ENCODE data around the gene MLIP. TPM values are rescaled to one million over a fixed set of nuclear protein-coding genes. Genes with fewer than 3 reads are reported as not detected.
A peak's percentile ranks its signal among the peaks of the same experiment; 100 is the strongest.

The MLIP gene
- total RNA-seq, 1 experiment from 2014 or later = not detected

GRCh38 chr6:54307439-54307910 is 196.2 kb downstream of the MLIP start:
- ATAC-seq = no peak
- H3K4me1 Mint-ChIP-seq = peaks cover 9% of the 10 kb centered on the region
- no peaks in the 10 kb centered on the region for H3K36me3 Mint-ChIP-seq
- H3K27ac Mint-ChIP-seq = 0 out of 2 replicates have a peak overlapping the region, but pooled peaks have one; percentile 14
- peaks cover 6% of the 10 kb centered on the region; the same call in 1 of the 2 replicates for H3K9me3 Mint-ChIP-seq
- TF ChIP-seq JUN (CRISPR knock-in tag; IDR thresholded peaks at IDR 0.05) (no peak), ZNF396 (CRISPR knock-in tag; IDR thresholded peaks at IDR 0.05; ENCODE audit: borderline replicate concordance) (no peak), RORB (CRISPR knock-in tag; IDR thresholded peaks at IDR 0.05) (no peak), CDX4 (CRISPR knock-in tag; IDR thresholded peaks at IDR 0.05; ENCODE audit: borderline replicate concordance) (no peak), EMX1 (CRISPR knock-in tag; IDR thresholded peaks at IDR 0.05) (no peak), ATF1 (CRISPR knock-in tag; IDR thresholded peaks at IDR 0.05) (no peak), TEAD1 (CRISPR knock-in tag; IDR thresholded peaks at IDR 0.05) (no peak), AR (CRISPR knock-in tag; IDR thresholded peaks at IDR 0.05) (no peak), AFF4 (CRISPR knock-in tag; IDR thresholded peaks at IDR 0.05; ENCODE audit: borderline replicate concordance) (no peak), FOXJ3 (CRISPR knock-in tag; IDR thresholded peaks at IDR 0.05; ENCODE audit: borderline replicate concordance) (no peak)
- no peak for DNase-seq (ENCODE audit: low spot score)
- POLR2A ChIA-PET = no interaction called here
- H3K4me3 Mint-ChIP-seq = no peak overlapping the region
- no peaks in the 10 kb centered on the region; the same call in 1 of the 2 replicates for H3K27me3 Mint-ChIP-seq (ENCODE audit: low read depth)
- CTCF ChIA-PET = no interaction called here

- ATAC-seq (no peak), DNase-seq (ENCODE audit: low spot score) (no peak)
- Mint-ChIP-seq H3K9me3 (peaks cover 6% of the 10 kb centered on the region; the same call in 1 of the 2 replicates), H3K27me3 (ENCODE audit: low read depth) (no peaks in the 10 kb centered on the region; the same call in 1 of the 2 replicates), H3K4me3 (no peak within 1 kb of the TSS), H3K36me3 (no peaks in the 10 kb centered on the region), H3K27ac (0 out of 2 replicates have a peak within 1 kb of the TSS, but pooled peaks have one; percentile 14), H3K4me1 (peaks cover 9% of the 10 kb centered on the region)
- CTCF ChIA-PET = no interaction called here
- POLR2A ChIA-PET = no interaction called here
- TF ChIP-seq ZNF281 (CRISPR knock-in tag; IDR thresholded peaks at IDR 0.05) = no peak
- no peak for TF ChIP-seq ZNF416 (CRISPR knock-in tag; IDR thresholded peaks at IDR 0.05)
- TF ChIP-seq ZNF423 (CRISPR knock-in tag; IDR thresholded peaks at IDR 0.05) = no peak
- no peak for TF ChIP-seq ZNF232 (CRISPR knock-in tag; IDR thresholded peaks at IDR 0.05)
Measured at GRCh38 chr6:54308289-54308985, 197.2 kb downstream of the MLIP start, which contains the start of gene TINAG. TSS of gene TINAG (plus strand) at chr6:54308441. CDS start at chr6:54308551, 110 bp downstream.
